T-helper 2 cell treated with Interferon-gamma antibody and Interleukin-4, amounts not matched to agents 100 ng/mL and 5 ng/mL, for 36 hours (primary cell): Measurements from ENCODE around the gene ADAM10. TPM values are rescaled to one million over a fixed set of nuclear protein-coding genes. Genes with fewer than 3 reads are reported as not detected.

ENCODE experiments used
- intact Hi-C: fragments of 100-400 bp; cut with micrococcal nuclease; formaldehyde crosslinking; loops from one replicate; pipeline ENCODE4 v1.15.1; 2023
- total RNA-seq: library from RNA; stranded (reverse); gene quantifications from 2 replicates; pipeline ENCODE4 v1.2.3, GENCODE V29; 2022

ADAM10 gene
- total RNA-seq, 1 donor from 2014 or later, result 166 TPM

DNA sequence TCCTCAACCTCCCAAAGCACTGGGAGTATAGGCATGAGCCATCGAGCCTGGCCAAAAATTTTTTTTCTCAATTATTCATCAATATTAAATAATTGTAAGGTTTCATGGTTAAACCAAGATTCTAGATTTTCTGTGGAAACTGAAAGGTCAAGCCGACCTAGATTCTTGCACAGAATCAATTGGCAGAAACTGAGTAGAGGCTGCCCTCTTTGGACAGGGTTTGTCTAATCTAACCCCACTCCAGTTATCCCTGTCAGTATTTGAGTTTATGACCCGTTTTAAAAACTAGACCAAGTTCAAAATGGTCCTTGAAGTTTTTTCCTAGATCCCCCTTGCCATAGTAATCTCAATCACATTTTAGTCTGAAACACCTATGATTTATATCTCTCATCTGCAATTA lies 8.6 kb upstream of the ADAM10 start:
- intact Hi-C loops, result loop anchor here (5.0 kb wide), 1 partner anchor 486 kb away; no protein-coding TSS in a partner anchor

DNA sequence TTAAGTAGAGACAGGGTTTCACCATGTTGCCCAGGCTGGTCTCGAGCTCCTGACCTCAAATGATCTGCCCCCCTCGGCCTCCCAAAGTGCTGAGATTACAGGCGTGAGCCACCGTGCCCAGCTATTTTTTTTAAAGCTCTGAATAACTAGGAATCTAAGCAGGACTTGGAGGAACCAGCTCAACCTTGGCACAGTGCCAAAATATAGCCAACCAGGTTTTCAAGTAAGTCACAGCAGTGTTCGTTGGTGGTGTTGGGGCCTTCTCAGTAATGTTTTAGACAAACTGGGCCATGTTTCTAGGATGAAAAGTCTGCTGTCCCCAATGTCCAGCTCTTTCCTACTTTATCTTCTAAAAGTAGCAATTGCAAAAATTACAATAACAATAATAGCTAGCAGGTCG lies 6.4 kb upstream of the ADAM10 start:
- intact Hi-C loops, result loop anchor here (5.0 kb wide), 1 partner anchor 484 kb away; no protein-coding TSS in a partner anchor

DNA sequence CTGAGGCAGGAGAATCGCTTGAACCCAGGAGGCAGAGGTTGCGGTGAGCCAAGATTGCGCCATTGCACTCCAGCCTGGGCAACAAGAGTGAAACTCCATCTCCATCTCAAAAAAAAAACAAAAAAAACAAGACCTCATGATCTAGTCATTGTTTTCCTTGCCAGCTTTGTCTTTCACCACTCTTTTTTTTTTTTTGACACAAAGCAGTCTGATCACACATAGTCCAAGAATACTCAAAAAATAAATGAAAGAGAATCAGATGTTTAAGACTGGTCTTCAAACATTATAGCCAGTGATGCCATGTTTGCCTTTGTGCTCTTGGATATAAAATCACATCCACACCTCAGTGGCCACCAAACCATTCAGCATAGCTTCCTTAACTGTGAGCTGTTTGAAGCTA lies 5.8 kb upstream of the ADAM10 start:
- intact Hi-C loops, result loop anchor here (5.0 kb wide), 1 partner anchor 483 kb away; no protein-coding TSS in a partner anchor

DNA sequence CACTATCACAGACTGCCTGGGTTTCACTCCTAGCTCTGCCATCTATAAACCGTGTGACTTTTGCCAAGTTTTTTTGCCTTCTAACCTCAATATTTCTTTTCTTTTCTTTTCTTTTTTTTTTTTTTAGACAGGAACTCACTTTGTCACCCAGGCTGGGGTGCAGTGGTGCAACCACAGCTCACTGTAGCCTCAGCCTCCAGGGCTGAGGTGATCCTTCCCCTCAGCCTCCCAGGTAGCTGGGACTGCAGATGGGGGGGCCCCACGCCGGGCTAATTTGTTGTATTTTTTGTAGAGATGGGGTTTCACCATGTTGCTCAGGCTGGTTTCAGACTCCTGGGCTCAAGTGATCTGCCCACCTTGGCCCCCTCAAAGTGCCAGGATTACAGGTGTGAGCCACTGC lies 3.2 kb upstream of the ADAM10 start:
- intact Hi-C loops, result no loop called here

DNA sequence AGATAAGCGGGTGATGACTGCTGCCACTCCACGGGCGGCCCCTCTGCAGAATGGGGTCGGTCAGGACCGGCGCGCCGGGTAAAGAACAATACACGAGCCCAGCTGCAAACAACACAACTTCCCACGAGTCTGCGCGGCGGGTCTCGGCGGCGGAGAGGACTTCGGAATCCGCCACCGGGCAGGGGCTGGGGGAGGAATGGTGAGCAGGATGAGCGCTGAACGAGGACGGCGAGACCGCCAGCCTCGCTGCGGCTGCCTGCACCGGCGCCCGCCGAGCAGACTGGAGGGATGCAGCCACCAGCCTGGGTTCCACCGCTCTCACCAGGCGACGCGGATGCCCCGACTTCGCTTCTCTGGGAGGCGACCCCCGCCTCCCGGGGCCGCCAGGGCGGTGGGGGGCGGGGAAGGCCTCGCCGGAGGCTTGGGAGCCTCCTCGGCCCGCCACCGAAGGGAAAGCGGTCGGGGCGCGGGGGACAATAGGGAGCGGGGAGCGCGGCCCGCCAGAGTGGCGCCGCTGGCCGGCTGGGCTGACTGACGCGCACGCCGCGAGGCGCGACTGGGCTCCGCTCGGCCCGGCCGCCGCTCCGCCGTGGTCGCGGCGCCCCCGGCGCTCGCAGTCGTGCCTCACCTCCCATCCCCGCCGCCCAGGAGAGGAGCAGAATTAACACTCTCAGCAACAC lies 515 bp downstream of the ADAM10 start:
- intact Hi-C loops, result loop anchor here (1.0 to 2.0 kb wide), 3 partner anchors 22 to 121 kb away; partner anchors contain the start of gene MINDY2

DNA sequence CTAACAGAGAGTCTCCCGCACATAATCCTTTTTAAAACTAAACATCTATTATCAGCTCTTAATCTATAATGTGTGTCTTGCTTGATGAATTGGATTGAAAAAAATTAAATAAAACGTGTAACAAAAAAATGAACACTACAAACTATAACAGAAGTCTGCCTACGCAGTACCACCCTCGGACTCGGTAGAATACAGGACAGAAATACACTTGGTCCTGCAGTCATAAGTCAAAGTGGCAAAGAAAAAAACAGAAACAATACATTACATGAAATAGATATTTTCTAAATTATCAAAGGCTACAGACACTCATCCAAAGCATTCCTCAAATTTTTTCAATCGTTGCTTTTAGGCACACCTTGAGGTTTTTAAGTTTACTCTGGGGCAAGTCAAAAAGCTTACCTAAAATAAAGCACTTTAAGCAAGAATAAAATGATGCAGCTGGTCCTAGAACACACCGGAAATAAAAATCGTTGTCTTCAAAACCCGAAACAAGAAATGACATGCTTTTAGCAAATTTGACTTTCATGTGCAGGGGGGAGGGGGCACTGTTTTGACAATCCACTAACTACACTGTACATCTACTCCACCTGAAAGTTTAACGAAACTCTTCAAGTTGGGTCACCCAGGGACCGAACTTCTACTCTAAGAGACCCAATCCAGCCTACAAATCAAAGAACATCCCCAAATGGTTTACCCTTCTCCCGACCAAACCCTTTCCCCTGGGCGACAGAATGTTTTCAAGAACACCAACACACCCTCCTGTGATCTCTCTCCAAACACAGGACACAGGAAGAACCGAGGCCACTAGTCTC lies 1.3 kb downstream of the ADAM10 start:
- intact Hi-C loops, result loop anchor here (2.0 kb wide), 1 partner anchor 39 kb away; no protein-coding TSS in a partner anchor

DNA sequence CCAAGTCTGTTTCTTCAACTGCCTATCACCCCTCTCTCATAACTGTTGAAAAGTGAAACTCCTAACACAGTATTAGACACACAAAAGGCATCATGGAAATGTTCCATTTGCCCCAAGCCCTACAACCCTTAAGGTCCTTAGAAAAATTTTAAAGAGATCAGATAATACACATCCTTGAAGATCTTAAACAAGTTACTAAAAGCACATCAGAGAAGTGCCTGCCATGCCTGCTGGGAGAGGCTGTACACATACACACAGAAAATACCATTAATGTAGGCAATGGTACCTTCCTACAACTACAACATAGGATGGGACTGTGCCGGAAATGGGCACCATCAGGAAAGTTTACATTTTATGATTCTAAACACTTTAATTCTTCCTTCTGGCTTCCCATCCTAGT lies 3.3 kb downstream of the ADAM10 start:
- intact Hi-C loops, result no loop called here

DNA sequence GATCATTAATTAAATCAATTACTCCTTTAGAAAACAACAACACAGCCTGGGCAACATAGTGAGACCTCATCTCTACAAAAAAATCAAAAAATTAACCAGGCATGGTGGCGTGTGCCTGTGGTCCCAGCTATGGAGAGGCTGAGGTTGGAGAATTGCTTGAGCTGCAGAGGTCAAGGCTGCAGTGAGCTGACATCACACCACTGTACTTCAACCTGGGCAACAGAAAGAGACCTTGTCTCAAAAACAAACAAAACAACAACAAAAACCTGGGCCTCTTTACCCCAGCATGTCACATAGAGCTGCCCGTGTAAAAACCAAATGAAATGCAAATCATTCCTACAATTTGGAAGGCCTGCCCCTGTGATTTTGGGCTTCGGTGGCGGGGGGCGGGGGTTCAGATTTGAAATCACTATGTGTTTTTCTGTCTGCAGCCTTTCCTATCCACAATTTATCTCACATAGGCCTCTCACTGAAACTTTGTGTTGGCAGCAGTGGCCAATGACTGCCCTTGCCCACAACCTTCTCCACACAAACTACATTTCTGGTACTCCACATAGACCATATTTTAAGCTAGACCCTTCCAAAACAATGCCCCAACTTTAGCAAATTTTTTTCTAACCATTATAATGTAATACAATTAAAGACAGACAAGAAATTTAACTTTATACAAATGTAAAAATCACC lies 6.5 kb downstream of the ADAM10 start:
- intact Hi-C loops, result no loop called here

DNA sequence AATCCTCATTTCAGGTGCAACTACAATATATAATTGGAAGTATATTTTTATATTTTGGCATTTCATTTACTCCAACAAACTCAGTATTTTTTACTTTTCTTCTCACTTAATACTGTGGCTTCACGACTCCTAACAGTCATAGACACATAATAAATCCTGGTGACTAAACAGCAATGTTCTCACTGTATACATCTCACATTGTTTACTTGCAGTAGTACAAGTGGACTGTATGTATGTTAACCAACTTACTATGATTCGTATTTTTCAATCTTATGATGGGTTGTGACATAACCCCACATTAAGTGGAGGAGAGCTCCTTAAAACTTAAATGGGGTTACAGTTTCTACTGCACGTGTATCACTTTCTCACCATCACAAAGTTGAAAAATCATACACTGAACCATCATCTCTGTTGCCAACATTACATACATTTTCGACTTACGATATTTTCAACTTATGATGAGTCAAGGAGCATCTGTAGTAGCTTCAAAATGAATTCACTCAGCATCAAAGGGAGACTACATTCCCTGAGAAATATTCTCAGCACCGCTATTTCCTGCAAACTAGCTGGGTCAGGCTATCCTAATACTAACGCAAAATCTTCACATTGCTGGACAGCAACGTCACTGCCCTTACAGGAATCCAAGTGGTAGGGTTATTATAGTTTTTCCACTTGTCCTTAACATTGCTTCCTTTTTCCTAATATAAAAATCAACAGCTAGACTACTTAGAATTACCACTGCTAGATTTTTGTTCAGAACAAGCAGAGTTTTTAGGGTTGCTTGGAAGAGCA lies 7.3 kb downstream of the ADAM10 start:
- intact Hi-C loops, result no loop called here

DNA sequence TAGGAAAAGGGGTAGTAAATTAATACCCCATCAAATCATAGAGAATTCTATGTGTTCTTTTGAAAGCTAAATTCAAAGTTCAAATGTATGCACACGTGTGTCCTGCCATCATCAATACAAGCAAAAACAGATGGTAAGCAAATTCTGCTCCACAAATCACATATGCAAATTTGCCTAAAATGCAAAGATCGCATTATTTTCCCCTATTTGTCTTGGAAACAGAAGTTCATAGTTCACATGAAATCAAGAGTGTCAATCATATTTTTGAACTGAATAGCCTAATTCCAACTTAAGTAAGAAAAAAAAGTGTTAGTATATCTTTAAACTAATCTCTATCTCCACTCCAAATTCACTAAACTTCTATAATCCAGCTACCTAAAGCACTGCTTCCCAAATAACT lies 8.5 kb downstream of the ADAM10 start:
- intact Hi-C loops, result no loop called here

DNA sequence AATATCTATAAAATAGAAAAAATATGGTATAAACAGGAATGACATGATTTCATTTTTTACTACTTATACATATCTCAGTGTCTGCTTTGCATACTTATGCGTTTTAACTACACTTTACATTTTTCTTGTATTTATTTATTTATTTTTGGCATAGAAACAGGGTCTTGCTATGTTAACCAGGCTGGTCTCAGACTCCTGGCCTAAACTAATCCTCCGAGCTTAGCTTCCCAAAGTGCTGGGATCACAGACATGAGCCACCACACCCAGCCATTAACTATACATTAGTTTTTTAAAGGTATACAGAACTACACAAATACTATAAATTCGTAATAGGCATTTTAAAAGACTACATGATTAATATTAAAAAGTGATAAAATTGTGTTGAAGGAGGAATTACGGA lies 9.1 kb downstream of the ADAM10 start:
- intact Hi-C loops, result no loop called here

DNA sequence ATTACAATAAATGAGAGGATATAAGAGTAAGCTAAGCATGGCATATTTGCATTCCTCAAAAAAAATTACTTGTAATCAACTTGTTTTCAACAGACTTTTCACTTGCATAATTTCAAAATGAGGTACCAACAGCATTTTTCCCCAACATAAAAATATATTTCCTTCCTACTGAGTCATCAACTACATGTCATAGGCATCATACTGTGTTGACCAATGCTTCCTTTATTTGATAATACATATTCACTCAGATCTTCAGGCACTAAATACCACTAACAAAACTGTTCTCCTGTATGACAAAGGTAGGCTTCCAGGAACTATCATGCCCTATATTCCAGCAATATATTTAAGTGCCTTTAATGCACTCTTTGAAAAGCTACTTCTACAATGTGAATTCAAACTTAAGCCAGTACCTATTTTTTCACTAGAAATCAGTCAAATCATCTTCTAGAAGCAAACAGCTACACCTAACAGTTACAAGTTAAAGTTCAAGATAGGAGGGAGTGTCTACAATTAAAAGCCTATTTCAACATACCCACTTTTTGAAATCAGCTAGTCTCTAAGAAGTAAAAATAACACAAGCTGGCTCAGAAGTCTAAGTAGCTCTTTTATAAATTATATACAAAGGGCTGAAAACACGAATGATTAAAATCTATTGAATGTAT lies 11.3 kb downstream of the ADAM10 start:
- intact Hi-C loops, result no loop called here

DNA sequence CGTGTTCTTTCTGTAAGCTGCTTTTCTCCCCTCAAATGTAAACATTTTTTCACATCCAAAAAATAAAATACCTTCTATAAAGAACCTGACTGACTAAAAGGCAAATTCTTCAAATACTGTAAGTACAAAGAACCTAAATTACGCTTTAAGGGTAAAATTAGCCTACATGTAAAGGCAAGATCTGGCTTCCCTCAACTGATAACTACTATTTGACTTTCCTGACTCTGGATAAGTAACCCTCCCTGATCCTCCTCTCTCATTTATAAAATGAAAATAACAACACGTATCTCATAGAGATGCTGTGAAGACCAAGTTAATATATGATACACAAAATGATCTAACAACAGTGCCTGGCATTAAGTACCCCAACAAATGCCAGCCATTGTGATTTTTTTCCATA lies 12.2 kb downstream of the ADAM10 start:
- intact Hi-C loops, result no loop called here

DNA sequence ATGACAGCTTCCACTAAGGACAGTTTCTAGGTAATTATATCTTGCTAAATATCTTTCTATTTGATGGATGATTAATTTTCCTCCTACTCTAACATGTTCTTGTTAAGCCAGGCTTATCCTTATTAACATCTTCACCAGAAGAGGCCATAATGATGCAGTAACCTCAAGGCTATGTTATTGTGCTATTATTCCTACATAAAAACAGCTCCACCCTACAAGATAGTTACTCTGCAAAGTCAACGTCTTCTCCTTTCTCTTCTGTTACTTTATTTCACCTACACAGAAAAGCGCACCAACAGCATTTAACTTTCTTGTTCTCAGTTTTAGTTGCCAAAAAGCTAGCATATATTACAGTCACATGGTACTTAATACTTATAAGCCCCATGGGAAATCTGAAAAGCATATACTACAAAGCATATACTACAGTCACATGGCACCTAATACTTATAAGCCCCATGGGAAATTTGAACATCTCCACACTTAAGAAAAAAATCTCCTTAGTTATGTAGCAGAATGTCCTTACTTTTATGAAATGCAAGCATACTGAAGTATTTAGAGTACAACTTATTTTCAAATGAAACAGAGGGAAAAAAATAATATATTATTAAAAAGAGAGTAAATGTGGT lies 13.4 kb downstream of the ADAM10 start:
- intact Hi-C loops, result no loop called here

DNA sequence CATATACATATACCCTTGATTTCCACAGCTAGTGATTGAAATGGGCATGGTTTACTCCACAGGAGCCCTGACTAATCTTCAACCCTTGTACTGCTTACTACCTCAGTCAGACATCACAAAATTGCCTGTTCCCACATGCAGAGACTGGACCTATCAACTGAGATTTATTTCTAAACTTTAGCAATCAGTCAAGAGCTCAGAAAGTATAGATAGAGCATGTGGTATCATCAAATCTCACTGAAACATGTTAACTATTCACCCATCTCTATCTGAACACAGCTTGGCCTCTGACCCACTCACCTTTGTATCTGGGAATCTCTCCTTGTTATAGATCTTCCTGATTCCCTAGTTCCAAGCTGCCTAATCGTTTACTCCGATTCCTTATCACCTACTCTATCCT lies 14.6 kb downstream of the ADAM10 start:
- intact Hi-C loops, result no loop called here

DNA sequence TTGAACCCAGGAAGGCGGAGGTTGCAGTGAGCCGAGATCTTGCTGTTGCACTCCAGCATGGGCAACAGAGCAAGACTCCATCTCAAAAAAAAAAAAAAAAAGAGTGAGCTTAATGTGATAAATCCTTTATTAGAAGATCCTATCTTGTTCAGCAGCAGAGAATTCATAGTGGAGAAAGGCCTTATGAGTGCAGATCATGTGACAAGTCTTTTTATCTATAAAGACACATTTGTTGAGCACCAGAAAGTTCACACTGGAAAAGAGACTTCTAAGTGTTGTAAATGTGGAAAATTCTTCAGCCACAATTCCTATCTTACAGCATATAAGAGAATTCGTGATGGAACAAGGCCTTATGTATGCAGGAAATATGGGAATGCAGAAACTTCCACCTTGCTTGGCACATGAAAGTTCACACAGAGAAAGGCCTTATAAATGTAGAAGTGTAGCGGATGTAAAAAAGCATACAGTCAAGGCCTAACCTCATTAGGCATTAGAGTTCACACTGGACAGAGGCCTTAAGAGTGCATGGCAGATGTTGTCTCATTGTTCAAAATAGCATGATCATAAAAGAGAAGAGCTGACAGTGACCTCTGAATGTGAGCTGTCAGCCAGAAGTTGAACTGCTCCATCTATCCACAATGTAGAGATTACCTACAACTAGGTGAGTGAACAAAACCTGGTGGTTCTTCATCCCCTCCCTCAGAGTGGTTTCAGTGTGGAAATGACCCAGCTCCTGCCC lies 16.7 kb downstream of the ADAM10 start:
- intact Hi-C loops, result no loop called here

DNA sequence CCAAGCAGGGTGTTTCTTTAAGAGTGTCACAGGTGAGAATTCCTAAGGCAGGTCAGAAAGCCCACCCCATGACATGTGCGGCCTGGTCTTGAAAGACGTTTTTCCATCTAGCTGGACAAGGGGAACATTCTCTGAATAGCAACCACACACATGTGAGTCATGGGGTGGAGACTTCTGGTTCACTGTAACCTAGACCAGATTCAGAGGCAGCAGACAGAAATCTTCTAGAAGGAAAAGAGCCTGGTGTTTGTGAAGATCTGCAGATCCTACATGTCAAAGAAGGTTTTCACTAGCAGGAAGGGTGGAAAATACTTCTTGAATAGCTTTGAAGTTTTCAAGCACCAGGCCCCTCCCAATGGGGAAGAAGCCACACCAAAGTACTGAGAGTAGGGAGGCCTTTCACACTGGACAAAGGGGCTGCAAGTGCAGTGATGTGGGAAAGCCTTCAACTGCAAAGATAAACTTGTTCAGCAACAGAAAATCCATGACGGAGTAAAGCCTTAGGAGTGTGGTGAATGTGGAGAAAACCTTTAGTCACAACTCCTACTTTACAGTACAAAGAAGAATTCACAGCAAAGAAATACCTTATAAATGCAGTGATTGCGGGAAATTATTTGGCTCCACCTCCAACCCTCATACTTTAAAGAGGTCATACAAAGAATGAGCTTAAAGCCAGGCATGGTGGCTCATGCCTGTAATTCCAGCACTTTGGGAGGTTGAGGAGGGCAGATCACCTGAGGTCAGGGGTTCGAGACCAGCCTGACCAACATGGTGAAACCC lies 17.6 kb downstream of the ADAM10 start:
- intact Hi-C loops, result no loop called here

DNA sequence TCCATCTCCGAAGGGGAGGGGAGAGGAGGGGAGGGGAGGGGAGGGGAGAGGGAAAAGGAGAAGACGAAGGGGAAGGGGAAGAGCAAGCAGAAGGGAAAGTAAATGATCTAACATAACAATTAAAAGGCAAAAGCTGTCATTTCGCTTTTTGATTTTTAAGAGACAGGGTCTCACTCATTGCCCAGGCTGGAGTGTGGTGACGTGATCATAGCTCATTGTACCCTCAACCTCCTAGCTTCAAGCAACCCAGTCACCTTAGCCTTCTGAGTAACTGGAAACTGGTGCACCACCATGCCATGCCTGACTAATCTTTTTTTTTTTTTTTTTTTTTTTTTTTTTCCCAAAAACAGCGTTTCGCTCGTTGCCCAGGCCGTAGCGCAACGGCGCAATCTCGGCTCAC lies 22.6 kb downstream of the ADAM10 start:
- intact Hi-C loops, result no loop called here

DNA sequence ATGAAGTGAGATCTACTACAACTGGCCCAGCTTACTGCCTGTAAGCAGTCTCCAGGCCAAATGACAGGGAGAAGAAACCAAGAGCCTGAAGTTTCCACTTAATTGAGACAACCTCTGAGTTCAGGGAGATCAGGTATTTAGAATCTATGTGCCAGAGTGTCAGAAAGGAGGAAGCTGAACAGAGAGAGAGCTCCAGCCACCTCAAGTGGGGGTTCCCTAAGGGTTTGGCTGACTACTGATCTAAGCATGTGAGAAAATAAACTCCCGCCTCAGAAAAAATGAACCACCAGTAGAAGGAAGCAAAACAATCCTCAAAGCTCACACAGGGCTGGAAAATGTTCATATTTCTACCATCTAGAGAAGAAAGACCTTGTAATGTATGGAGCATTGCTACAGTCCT lies 25.0 kb downstream of the ADAM10 start:
- intact Hi-C loops, result no loop called here
